ENCODE measurements around the gene MORC4.
"Not testable (repeated sequence)": the region's sequence is repeated elsewhere in the genome, so short reads cannot be mapped to it uniquely, and the experiment has no call there.

Gene MORC4

DNA sequence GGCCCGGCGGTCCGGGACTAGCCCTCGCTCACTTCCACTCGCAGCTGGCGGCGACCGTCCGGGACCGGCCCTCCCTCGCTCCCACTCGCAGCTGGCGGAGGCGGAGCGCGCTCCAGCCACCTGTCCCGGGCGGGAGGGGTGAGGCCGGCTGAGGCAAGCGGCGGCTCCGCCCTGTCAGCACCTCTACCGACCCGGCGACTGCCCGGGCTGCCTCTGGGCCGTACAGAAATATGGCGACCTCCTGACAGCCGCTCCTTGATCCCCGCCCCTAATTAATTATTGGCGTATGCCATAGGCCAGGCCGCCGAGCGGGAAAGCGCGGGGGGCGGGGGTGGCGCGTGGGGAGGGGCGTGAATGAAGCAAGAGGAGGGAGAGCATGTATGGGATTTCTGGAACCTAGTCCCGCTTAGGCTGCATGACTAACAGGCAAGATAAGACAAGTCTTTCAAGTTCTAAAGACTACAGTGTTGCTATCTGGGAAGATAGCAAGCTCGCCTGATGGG lies at the start of gene MORC4:
Gene MORC4 (minus strand): TSS at position 200 of the 503 bp plus-strand sequence. CDS start 243 bp downstream, outside the sequence.
- peak; percentile 77 for DNase-seq (ENCODE audit: low read depth)

DNA sequence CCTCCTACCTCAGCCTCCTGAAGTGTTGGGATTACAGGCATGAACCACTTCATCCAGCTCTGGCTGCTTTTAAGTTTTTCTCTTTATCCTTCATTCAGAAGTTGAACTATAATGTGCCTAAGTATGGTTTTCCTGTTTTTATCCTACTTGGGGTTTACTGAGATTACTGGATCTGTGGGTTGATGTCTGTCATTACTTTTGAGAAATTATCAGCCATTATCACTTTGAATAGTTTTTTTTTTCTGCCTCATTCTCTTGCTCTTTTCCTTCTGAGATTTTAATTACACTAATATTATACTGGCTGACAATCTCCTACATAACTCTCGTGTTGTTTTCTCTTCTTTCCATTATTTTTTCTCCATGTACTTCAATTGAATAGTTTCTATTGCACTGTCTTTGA lies 47.6 kb upstream of the MORC4 start:
- DNase-seq (ENCODE audit: low read depth) = no peak

DNA sequence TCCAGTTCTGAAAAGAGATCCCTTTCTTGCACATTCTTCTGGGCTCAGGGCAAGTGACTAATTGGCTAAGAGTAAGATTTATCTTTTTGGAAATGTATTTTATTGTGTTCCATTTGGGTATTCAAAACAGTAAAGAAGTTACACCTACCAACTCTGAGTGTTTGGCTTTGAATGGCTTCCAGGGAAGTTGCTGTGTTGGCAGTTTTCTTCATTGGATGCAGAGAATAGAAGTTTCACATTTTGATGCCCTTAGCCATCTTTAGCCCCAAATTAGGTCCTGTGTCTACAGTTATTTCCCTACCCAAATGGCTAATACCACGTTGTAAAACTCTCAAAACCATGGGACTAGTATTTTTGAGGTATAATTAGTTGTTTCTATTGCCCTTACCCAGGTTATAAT lies 29.7 kb upstream of the MORC4 start:
- no peak for DNase-seq (ENCODE audit: low read depth)

DNA sequence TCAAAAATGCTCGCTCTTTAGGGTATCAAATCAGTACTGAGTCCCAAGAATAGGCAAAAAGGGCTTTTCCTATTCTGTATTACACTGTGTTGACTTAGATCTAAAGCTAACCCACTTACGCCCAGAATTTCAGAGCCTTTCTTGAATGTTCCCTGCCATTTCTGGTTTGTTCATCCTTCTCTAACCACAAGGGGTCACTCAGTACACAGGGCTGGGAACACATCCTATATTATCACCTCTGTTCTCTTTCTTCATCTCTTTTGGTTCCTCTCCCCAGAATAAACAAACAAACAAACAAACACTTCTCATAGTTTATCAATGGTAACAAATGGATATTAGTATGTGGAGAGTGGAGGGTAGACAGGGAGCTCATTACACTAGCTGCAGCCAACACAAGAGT lies 25.5 kb upstream of the MORC4 start:
- peak; percentile 49 for DNase-seq (ENCODE audit: low read depth)

DNA sequence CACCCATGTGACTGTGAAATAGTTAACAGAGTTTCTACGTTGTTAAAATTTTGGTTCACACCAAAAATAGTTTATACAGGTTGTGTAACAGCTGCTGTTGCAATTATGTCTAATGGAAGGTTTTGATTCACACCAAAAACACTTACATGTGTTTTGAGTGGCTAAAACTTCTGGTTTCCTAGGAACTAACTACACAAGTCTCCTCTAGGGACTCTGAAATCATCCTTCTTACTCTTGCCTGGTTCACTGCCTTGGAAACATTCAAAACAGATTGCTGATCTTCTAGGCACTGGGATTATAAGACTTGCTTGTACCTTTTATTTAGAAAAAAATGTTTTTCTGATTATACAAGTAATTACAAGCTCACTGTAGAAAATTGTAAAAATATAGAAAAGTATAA lies 14.9 kb upstream of the MORC4 start:
- no peak for DNase-seq (ENCODE audit: low read depth)

DNA sequence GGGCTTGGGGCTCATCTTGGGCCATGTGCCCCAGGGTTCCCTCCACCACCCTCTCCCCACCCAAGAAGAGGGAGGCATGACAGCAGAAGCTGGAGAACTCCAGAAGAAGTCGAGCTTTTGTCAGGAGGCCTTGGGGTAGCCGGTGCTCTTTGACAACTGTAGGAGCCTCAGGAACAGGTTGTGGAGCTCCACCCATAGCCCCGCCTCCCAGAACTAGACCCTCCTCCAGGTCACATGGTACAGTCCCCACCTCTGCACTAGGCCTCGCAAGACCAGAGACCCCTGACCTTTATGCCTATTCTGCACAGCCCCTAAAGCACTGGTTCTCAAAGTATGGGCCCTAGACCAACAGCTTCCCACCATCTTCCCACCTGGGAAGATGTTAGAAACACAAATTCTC lies 8.0 kb upstream of the MORC4 start:
- no peak for DNase-seq (ENCODE audit: low read depth)

DNA sequence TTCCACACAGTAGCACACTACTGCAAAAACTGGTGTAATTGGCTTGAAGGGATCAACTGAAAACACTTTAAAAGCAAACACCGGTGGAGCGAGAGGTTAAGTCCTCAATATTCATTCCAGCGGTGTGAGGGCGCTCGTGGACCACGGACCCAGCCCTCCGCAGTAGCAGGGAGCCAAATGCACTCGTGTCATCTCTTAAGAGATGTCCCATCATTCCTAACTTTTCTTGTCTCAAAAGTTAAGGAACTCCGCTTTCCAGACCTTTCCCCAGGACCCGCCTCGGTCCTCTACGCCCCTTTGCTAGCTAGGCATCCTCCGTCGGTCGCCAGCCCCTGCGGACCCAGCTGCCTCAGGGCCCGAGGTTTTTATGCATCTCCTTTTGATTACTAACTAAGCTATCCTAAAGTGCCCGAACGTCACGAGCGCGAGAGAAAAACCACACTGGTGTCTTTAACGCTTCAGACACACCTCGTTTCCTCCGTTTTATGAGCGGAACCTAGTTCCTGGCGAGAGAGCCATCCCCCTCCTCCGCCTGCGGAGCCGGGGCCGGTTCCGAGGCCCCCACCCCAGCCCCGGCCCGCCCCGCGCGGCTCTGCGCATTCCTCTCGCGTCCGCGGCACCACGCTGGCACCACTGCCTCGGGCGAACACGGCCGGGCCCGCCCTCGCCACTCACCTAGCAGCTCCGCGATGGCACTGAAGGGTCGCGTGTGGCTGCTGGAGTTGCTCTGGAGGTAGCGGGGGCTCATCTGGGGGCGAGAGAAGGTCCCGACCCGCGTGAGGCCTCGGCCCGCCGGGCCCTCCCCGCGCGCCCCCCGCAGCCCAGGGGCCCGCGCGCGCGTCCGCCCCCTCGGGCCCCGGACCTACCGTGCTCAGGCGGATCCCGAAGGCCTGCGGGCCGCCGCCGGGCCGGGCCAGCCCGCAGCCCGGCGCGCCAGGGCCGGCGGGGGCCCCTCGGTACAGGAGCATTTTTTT lies 723 bp downstream of the MORC4 start:
- peak; percentile 60 for DNase-seq (ENCODE audit: low read depth)

DNA sequence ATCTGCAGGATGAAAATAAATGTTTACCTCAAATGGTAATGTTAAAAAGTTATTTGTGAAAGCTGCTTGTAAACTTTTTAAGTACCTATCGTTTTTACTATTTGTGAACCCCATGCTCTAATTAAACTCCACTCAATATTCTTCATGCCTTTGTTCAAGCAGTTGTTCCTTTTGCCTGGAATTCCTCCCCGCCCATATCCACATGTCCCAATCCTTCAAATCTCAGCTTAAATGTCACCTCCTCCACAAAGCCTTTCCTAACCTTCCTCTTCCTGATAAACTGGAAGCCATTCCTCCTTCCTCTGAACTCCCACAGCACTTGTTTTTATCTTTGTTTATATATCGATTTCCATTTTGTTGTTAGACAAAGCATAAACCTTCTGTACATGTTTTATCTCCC lies 2.4 kb downstream of the MORC4 start:
- DNase-seq (ENCODE audit: low read depth) = no peak

DNA sequence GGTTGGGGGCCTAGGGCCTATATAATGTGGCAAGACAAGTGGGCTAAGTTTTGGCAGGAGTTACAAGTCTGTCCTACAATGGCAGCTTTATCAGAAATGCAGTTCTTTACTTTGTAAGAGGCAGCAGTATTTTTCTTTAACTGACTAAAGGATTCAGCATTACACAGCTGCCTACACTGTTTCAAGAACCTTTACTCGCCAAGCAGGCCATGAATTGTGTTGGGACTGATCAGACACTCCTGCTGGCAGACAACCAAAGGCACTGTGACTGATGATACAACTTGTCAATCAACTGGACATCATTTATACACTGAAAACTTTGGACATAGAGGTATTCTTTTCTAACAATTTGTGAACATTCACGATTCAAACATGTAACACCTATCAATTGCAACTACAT lies 4.3 kb downstream of the MORC4 start:
- DNase-seq (ENCODE audit: low read depth) = no peak

DNA sequence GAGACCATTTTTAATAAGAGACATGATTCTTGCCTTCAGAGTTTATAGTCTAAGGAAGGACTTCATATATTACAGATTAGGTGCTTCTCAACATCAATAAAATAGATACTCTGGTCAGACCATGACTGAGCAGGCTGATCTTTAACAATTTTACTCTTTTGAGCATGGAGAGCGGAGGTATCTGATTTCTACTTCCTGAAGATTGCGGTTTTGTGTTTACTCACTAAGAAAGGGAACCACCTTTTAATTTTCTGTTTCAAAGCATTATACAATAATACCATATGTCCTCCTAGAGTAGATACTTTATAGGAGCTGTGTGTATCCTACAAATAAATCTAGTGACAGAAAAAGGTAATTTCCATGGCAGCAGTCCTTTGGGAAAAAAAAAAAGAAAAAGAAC lies 12.5 kb downstream of the MORC4 start:
- no peak for DNase-seq (ENCODE audit: low read depth)

DNA sequence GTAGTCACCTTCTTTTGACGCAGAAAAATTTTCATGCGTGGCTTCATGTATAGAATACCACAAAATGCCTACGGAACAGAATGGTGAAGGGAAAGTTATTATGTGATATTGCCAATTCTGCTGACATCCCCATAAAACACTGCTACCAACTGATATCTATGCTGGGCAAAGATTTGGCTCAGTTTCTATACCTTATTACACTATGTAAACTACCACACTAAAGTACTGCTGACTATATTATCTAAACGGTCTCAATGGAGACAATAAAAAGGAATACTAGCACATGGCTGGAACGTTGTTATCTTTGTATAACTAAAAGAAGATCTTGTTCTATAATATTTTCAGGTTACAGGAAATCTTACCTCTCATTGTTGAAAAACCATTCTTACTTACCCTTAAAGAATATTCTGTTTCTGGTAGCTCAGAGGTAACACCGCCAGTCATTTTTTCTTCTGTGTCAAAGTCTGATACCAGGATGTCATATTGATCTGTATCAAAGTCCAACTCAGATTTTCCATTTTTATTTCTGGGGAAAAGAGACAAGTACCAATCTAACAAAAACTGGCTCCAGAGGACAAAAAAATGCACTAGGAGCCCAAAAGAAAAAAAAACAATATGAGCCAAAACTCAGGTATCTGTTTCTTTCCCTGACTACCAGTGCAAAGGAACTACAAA lies 18.9 kb downstream of the MORC4 start:
- DNase-seq (ENCODE audit: low read depth) = no peak

DNA sequence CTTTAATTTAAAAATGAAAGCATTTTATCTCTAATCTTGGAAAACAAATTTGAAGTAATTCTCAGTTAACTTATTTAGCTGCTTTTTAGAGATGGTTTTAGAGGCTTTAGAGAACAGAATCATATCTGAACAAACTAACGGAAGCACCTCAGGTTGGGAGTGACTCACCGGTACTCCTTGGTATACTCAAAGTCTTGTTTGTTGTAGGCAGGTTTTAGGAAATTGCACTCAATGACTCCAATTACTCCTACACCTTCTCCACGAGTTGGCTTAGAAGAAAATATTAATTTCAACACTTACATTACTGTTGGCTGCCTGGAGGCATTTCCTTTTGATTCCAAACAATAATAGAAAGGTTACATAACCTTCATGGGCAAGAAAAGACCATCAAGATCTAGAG lies 23.6 kb downstream of the MORC4 start:
- no peak for DNase-seq (ENCODE audit: low read depth)

DNA sequence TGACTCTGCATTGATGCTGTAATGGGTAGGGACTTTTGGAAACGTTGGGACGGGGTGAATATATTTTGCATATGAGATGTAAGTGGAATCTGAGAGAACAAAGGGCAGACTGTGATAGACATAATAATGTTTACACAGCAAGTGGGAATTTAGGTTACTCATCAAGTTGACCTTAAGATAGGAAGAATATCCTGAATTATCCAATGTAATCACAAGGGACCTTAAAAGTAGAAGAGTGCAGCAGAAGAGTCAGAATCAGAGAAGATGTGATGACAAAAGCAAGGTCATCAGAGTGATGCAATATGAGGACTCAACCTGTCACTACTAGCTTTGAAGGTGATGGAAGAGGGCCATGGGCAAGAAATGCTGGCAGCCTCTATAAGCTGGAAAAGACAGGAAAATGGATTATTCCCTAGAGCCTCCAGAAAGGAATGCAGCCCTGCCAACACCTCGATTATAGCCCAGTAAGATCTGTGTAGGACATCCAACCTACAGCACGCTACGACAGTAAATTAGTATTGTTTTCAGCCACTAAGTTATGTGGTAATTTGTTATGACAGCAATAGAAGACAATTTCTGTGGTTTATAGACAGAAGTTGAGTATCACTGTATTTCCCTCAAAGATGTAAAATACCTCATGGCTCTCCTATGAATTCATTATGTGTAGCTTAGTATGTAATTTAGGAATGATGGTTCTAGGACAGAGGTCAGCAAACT lies 26.4 kb downstream of the MORC4 start:
- DNase-seq (ENCODE audit: low read depth) = no peak

DNA sequence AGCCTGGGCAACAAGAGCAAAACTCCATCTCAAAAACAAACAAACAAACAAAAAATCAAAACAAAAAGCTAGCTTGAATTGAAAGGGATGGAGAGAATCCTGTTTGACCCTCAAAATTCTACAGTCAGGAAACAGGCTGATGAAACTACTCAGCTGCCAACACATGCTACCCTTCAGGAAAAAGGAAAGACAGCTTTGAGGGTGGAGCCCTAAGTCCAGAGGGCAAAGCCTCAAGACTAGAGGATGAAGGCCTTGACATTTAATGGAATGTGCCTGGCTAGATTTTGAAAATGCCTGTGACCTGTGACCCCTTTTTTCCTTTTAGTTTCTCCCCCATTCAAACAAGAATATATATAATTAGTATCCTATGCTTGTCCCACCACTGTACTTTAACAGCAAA lies 27.1 kb downstream of the MORC4 start:
- DNase-seq (ENCODE audit: low read depth) = no peak

DNA sequence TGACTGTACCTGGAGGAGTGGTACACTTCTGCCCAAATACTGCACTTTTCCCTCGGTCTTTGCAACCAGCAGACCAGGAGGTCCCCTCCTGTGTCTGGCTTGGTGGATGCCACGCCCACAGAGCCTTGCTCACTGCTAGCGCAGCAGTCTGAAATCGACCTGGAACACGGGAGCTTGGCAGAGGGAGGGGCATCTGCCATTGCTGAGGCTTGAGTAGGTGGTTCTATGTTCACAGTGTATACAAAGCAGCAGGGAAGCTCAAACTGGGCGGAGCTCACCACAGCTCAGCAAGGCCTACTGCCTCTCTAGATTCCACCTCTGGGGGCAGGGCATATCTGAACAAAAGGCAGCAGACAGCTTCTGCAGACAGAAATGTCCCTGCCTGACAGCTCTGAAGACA lies 33.5 kb downstream of the MORC4 start:
- not testable (repeated sequence) for DNase-seq (ENCODE audit: low read depth)

DNA sequence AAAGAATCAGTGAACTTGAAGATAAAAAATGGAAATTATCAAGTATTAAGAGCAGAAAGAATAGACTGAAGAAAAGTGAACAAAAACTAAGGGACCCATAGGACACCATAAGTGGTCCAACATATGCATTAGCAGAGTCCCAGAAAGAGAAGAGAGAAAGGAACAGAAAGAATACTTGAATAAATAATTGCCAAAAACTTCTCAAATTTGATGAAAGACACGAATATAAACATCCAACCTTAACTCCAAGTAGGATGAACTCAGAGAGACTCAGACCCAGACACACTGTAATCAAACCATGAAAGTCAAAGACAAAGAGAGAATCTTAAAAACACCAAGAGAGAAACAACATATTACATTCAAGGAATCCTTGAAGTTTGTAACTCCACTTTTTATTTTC lies 35.7 kb downstream of the MORC4 start:
- DNase-seq (ENCODE audit: low read depth) = no peak

DNA sequence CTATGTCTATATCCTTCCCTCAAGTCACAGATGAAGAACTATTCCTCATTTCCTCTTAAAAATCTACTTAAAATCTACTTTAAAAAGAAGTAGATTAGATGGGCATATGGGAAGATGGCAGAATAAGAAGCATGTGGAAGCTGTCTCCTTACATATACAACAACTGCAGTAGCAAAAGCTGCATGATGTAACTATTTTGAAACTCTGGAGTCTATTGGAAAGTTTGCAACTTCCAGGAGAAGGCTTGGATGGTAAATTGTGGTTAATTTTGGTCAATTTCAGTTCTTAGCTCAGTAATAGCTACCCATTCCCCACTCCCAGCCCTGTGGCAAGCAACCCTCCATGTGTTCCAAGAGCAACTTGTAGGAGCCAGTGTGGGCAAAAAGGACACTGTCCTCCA lies 36.9 kb downstream of the MORC4 start:
- no peak for DNase-seq (ENCODE audit: low read depth)

DNA sequence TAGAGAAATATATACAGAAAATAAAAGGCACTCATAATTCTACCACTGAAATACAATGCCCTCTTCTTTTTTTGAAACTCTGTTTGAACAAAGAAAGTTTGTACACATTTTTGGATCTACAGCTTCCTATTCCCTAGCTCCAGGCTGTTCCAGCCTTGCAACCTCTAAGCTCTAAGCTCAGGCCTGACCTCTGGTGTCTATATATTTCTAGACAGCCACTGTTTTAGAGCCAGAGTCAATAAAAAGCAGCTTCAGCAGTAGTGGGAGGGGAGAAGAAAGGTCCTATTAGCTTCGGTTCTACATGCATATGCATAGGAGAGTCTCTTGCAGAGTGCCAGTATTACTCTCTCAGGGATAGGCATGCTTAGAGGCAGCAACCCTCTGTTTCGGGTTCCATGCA lies 40.1 kb downstream of the MORC4 start:
- DNase-seq (ENCODE audit: low read depth) = peak; percentile 42

DNA sequence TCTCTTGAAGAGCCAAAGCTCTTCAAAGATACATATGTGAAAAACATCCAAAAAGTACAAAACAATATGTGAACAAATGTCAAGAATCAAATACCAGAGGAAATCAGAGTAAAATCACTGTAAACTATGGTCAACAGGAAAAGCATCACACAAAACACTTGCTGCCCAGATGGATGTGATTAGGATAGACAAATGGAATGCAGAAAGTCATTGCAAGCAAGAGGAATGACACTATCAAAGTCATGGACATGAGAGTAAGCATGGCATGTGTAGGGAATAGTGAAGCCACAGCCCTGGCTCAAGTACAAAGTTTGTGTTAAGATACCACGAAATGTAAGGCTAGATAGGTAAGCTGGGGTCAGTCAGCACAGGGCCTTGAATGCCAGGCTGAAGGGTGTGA lies 42.2 kb downstream of the MORC4 start:
- DNase-seq (ENCODE audit: low read depth) = no peak

DNA sequence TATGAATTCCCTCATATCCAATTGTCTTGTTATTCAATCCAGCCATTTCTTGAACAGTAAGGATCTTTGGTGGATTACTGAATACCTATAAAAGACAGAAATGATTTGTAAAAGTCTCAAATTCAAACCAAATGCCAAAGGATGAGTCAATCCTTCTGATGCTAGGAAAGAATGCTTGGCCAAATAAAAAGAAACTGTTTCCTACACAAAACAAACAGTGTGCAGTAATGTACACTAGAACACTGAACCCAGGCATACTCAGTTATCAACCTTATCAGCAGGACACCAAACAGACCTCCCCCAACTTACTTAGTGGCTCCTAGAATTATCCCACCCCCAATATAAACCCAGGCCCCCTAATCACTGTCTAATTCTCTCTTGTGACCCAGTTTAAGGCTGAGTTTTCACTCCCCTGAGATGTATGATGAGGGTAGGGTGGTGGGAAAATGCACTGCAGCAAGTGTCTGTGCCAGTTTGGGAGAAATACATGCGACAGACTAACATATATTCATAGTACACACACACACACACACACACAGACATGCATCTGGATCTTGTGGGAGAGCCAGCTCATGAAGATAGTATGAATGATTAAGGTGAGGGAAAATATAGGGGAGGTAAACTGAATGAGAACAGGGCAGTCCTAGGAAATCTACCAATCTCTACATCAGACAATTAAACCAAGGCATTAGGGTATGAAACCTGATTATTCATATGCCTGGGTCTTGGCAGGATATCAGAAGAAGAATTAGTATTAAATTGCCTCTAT lies 44.8 kb downstream of the MORC4 start:
- peak; percentile 26 for DNase-seq (ENCODE audit: low read depth)

DNA sequence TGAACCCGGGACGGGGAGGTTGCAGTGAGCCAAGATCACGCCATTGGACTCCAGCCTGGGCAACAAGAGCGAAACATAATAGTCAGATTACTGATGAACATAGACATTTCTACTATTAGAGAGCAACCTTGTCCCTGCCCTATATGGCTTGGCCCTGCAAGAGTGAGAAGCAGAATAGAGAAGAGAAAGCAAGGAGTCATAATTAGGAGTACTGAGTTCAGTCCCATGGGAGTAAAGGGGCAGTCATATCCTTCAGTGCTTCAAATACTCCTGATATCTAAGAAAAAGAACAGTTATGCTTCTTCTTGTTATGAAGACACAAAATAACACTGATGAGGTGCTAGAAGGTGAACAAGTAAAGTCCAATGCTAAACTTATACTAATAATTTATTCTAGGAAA lies 46.0 kb downstream of the MORC4 start:
- DNase-seq (ENCODE audit: low read depth) = no peak

DNA sequence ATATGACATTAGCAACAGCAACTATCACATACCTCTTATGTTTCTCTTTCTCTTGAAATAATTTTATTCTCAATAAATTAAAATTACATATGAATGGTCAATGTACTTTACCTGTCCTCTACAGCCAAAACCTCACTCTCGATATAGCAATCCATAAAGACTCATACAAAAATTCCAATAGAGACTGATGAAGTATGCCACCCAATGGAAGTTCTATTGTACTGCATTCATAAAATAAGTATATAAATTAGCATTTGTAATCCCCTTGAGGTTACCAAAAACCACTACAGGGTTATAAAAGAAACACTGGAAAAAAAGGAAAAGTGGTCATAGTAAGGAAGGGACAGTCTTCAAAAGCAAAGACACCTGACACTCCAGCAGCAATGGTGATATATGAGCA lies 47.0 kb downstream of the MORC4 start:
- DNase-seq (ENCODE audit: low read depth) = peak; percentile 45
